GM12892 (cell line): ENCODE data around the gene ELN.

ENCODE experiments used
- DNase-seq: peaks from one replicate; pipeline ENCODE4 v3.0.0; 2011; ENCODE audit not compliant: insufficient read length
- FAIRE-seq: peaks from 2 replicates; lab custom pipeline; 2011; peaks lifted over from hg19 to GRCh38; lab: Jason Lieb, UNC
- POLR2A ChIP-seq: IDR thresholded peaks from 2 replicates; pipeline ENCODE4 v1.6.1; 2011; ENCODE audit warnings: low read depth, low read length, control low read depth
- POLR2AphosphoS5 ChIP-seq: IDR thresholded peaks from 2 replicates; pipeline ENCODE4 v1.6.1; 2011; ENCODE audit warnings: low read depth, low read length, control low read depth
- TAF1 ChIP-seq: IDR thresholded peaks from 2 replicates; pipeline ENCODE4 v1.6.1; 2011; ENCODE audit warnings: low read depth, mild to moderate bottlenecking, control low read depth, low read length, borderline replicate concordance

The ELN gene

DNA sequence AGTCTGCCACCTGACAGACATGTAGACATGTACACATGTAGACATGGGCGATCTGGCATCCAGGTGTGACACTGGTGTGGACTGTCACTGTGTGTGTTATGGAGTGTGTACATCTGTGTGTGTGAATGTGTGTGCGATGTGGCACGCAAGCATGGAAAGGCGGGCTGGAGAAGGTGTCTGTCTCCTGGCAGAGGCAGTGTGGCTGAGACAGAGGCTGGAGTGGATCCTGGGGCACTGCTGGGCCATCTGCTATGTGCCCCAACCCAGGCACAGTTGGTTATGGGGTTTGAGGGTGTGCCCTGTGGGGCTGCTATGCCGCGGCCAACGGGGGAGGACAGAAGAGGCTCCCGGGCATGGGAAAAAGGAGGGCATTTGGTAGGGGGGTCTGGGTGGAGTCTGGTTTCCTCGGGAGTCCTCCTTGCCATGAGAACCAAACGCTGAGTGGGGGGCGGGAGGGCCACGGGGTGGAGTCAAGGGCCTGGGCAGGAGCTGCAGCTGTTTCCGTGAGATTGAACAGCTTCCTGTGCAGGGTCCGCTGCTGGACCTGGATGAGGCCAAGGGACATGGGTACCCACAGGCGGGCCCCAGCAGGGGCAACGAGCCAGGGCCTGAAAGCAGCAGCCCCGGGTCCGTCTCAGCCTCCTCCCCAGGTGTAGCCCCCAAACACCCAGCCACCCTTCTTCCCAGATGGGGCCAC lies 1.3 kb downstream of the ELN start:
- no peak for TF ChIP-seq POLR2A
- TF ChIP-seq POLR2AphosphoS5: no peak
- no peak for TF ChIP-seq TAF1
- FAIRE-seq (no peak), DNase-seq (no peak)

DNA sequence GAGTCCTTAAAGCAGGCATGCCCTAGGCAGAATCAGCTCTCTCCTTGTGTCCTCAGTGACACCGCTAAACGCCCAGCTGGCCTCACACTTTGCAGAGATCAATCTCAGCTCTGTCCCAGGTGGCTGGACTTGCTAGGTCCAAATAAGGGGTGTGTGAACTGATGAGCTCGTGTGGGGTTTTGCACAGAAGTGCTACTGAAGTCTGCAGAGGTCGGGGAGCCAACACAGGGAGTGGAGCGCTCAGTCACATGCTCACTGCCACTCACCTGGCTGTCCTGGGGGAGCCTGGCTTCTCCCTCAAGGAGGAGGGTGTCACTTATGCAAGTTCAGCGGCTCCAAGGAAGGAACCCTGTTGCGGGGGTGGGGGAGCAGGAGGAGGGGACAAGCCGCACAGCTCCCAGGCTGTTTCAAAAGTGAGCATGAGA lies 2.0 kb downstream of the ELN start:
- FAIRE-seq (no peak), DNase-seq (no peak)

DNA sequence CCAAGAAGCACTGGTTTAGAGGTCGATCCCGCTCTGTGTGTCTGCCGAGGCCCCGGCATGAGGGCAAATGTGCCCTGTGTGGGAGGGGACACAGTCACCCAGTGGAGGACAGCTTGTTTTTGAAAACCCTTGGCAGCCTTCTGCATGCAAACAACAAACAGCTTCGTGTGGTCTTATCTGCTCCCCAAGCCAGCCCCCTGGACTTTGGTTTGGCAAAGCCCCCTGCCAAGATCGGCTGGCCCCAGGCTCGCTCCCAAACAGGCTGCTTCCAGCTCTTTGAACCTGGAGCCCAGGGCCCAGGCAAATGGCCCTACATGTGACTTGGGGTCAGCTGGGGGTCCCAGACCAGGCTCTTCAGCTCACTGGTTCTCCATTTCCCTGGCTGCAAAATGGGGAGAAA lies 2.9 kb downstream of the ELN start:
- no peak for TF ChIP-seq TAF1
- TF ChIP-seq POLR2A: no peak
- TF ChIP-seq POLR2AphosphoS5: no peak
- FAIRE-seq (no peak), DNase-seq (no peak)

More for the DNA sequence above, 2.0 kb downstream of the ELN start:
- no peak for TF ChIP-seq POLR2A
- no peak for TF ChIP-seq TAF1
- no peak for TF ChIP-seq POLR2AphosphoS5

DNA sequence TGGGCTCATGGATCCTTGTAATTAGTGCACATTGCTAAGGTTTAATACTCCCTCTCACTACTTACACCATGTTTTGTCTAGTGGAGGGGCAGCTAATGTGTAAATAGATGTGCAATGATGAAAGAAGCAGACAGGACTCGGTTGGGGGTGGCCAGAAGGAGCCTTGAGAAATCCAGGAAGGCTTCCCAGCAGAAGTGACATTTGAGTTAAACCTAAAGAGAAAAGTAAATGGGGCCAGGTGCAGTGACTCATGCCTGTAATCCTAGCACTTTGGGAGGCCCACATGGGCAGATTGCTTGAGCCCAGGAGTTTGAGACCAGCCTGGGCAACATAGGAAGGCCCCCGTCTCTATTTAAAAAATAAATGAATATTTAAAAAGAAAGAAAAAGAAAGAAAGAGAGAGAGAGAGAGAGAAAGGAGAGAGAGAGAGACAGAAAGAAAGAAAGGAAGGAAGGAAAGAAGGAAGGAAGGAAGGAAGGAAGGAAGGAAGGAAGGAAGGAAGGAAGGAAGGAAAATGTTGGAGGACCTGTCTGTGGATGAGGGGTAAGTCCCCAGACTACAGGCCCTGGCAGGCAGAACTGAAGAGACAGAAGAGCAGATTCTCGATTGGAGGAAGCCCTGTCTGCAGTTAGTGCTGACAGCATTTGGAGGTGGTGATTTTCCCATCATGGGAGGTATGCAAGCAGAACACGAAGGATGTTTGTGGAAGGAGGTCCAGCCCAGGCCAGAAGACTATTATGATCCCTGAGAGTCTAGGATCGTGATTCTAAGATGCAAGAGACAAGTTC lies 3.6 kb downstream of the ELN start:
- TF ChIP-seq POLR2AphosphoS5 (no peak), TAF1 (no peak), POLR2A (no peak)
- DNase-seq: no peak
- FAIRE-seq: no peak

DNA sequence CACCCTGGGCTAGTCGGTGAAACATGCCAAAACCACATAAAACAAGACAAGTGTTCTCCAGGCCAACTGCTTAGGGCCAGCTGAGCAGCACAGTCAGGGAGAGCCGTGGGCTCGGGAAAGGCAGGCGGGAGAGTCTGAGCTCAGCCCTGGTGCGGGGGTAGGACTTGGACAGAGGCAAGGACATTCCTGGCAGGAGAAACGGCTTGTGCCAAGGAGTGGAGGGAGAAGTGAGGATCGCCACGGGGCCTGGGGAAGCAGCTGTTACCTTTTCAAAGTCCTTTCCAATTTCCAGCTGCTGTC lies 4.2 kb downstream of the ELN start:
- TF ChIP-seq POLR2A (no peak), POLR2AphosphoS5 (no peak)
- FAIRE-seq: no peak
- no peak for DNase-seq

DNA sequence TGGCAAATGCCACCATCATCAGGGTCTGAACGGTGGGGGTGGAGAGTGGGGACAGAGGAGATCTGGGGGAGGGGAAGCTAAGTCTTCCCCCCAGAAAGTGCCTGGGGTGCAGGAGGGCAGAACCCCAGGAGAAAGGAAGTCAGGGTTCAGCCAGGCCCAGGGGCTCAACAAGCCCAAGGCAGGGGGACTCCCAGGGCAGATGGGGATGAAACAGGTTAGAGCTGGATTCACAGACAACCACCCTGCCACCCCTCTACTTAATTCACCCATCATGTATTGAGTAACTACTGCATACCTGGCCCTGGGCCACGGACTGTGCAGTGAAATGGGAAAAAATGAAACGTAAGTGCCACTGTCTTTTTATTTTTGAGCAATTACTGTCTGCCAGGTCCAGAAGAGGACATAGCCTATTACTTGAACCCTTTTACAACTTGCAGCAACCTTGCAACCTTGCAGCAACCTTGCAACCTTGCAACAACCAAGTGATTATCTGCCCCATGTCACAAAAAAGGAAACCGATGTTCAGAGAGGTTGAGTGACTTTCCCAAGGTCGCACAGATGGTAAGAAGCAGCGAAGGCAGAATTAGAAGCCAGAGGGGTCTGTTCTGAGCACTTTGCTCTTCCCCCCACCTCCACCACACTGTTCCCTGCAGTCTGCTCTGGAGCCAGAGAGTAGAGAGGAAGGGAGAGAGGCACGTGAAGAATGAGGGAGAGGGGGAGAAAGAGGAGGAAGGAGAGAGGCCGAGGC lies 4.8 kb downstream of the ELN start:
- no peak for TF ChIP-seq POLR2AphosphoS5
- FAIRE-seq: no peak
- no peak for DNase-seq

DNA sequence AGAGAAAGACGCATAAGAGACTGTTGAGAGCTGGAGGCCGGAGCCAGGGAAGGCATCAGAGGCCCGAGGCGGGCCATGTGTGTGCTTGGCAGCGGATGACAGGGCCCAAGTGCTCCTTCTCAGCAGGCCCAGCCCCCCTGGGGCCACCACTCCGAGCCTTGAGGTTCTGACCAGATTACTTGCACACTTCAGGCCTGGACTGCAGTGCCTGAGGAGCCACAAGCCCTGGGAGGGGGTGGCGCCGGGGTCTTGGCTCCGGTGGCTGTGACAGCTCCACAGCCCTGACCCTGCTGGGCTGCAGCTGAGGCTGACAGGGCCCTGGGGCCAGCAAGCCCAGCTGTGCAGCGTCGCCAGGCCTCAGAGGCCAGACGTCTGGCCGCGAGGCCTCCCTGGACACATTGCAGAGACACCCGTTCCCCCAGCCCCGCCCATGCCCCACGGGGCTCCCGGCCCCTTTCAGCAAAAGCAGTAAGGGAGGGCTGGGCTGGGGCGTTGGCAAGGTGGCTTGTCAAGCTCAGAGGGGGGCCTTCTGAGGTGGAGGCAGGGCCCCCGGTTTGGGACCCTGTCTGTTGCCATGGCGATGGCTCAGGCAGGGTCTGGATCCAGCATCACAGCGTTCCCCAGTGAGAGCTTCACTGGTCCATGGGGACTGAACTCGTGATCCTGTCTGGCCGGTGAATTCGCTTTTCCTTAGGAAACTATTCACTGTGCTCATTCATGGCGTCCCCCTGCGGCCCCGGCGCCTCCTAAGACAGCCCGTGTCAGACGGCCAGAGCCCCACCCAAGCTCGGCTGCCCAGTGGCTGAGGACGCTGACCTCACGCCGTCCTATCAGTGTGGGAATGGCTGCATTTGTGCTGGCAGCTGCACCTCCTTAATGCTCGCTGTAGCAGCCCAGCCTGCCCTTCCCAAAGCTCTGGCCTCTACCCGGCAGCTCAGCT lies 5.7 kb downstream of the ELN start:
- TF ChIP-seq TAF1 (no peak), POLR2AphosphoS5 (no peak), POLR2A (no peak)

DNA sequence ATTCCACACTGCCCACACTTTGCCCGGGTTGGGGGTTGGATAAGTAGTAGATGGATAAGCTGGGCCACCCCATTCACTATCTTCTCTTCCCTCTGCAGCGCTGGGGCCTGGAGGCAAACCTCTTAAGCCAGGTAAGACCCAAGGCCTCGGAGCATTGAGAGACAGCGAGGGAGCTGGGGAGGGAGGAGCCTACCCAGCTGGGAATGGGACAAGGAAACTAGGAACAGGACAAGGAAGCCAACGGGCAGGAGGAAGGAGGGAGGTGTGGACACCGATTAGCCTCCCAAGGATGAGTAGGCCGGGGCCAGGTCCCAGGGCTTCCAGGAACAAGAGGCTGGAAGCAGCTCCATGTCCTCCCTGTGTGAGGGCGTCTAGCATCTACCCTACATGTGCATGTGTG lies 9.6 kb downstream of the ELN start:
- DNase-seq: no peak
- FAIRE-seq: no peak
- no peak for TF ChIP-seq TAF1
- no peak for TF ChIP-seq POLR2AphosphoS5
- no peak for TF ChIP-seq POLR2A

More for the DNA sequence above, 5.7 kb downstream of the ELN start:
- no peak for FAIRE-seq
- DNase-seq: no peak

DNA sequence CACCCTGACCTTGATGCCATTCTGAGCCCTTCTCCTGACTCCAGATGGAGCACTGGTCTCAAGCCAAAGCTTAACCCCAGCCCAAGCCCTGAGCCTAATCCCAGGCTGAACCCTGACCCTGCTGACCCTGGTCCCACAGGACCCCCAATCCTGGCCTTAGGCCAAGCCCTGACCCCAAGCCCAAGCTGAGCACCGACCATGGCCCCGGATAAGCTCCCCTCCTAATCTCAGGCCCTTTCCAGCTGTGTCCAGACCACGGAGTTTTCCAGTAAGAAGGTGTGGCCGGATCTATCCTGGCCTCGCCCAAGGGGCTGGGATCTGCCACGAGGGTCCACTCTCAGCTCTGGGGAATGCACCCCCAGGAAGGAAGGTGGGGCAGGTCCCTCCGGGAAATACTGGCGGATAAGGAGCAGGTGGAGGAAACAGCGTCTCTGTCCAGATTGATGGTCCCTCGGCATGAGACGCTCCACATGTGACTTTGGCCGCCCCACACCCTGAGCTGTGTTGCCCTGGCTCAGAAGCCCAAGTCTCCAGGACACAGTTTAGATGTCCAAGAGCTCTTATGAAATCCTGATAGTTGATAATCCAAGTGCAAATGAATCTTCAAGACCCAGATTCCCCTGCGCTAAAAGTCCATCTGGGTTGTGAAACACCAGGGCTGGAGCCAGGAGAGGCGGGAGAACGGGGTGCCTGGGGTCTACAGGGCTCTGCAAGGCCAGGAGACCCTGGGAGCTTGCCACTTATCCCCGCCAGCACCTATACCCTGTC lies 10.4 kb downstream of the ELN start:
- no peak for TF ChIP-seq POLR2A
- no peak for TF ChIP-seq POLR2AphosphoS5
- TF ChIP-seq TAF1: no peak
- no peak for DNase-seq
- no peak for FAIRE-seq

DNA sequence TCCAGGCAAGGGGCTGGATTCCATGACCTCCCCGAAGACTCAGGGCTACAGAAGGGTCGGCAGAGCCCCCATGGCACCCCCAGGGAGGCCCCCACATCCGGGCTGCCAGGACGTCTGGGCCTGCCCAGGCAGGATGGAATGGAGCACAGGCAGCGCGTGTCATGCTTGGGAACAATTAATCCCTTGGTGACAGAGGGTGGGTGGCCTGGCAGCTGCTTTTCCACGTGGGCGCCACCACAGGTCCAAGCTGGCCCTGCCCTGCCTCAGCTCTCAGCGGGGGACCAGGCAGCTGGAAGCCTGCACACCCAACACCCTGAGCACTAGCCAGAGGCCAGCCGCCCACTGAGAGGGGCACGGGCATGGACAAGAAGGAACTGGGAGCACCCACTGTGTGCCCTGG lies 11.4 kb downstream of the ELN start:
- no peak for FAIRE-seq
- no peak for TF ChIP-seq POLR2AphosphoS5
- no peak for TF ChIP-seq POLR2A
- TF ChIP-seq TAF1: no peak
- DNase-seq: no peak
